HG02852 (cell line): ENCODE measurements around the gene UBAP2L.
A peak's percentile ranks its signal among the peaks of the same experiment; 100 is the strongest.
"Not testable (repeated sequence)": the region's sequence is repeated elsewhere in the genome, so short reads cannot be mapped to it uniquely, and the experiment has no call there.

ENCODE experiments used
- ATAC-seq: cut with Tn5 transposase; IDR thresholded peaks from one replicate; pipeline ENCODE4 v1.9.1; 2021; ENCODE audit warnings: mild to moderate bottlenecking, moderate library complexity; ENCODE audit not compliant: unreplicated experiment

The UBAP2L gene

GRCh38 chr1:154199563-154199879, 21.2 kb upstream of the UBAP2L start:
- no peak for ATAC-seq

GRCh38 chr1:154205778-154206177, 15.0 kb upstream of the UBAP2L start:
- not testable (repeated sequence) for ATAC-seq

GRCh38 chr1:154206196-154206595, 14.6 kb upstream of the UBAP2L start, which contains the start of gene CFAP141:
Gene CFAP141, minus strand, starts transcription at chr1:154206333. Its CDS starts 26 bp downstream, at chr1:154206307.
- ATAC-seq, result no peak

GRCh38 chr1:154207262-154207661, 13.5 kb upstream of the UBAP2L start:
- no peak for ATAC-seq

GRCh38 chr1:154208677-154209388, 11.9 kb upstream of the UBAP2L start:
- no peak for ATAC-seq

- ATAC-seq, result no peak
These were observed 8.7 kb upstream of the UBAP2L start for GRCh38 chr1:154212083-154212482.

GRCh38 chr1:154213274-154213673, 7.5 kb upstream of the UBAP2L start:
- ATAC-seq, result no peak

GRCh38 chr1:154218545-154218944, 2.2 kb upstream of the UBAP2L start:
- no peak for ATAC-seq

GRCh38 chr1:154219541-154219940, 1.2 kb upstream of the UBAP2L start:
- ATAC-seq, result no peak

GRCh38 chr1:154220970-154221277, 169 bp downstream of the UBAP2L start:
- no peak for ATAC-seq

- ATAC-seq, result peak; percentile 11
These were observed 685 bp downstream of the UBAP2L start for GRCh38 chr1:154221278-154222001.

GRCh38 chr1:154222518-154222917, 1.8 kb downstream of the UBAP2L start:
- ATAC-seq, result no peak

- ATAC-seq, result no peak
These were observed 2.2 kb downstream of the UBAP2L start for GRCh38 chr1:154222918-154223317.

GRCh38 chr1:154223621-154224020, 2.9 kb downstream of the UBAP2L start:
- no peak for ATAC-seq

GRCh38 chr1:154225370-154225769, 4.6 kb downstream of the UBAP2L start:
- ATAC-seq, result no peak

GRCh38 chr1:154231112-154231511, 10.4 kb downstream of the UBAP2L start:
- not testable (repeated sequence) for ATAC-seq

GRCh38 chr1:154233127-154233526, 12.4 kb downstream of the UBAP2L start:
- not testable (repeated sequence) for ATAC-seq

- ATAC-seq, result no peak
These were observed 16.1 kb downstream of the UBAP2L start for GRCh38 chr1:154236855-154237254.

GRCh38 chr1:154237435-154237834, 16.7 kb downstream of the UBAP2L start:
- no peak for ATAC-seq

GRCh38 chr1:154237880-154238506, 17.2 kb downstream of the UBAP2L start:
- no peak for ATAC-seq

- no peak for ATAC-seq
These were observed 18.7 kb downstream of the UBAP2L start for GRCh38 chr1:154239491-154239890.

GRCh38 chr1:154240294-154240833, 19.6 kb downstream of the UBAP2L start:
- no peak for ATAC-seq
